ENCODE measurements around the gene PDIK1L.

The PDIK1L gene

DNA sequence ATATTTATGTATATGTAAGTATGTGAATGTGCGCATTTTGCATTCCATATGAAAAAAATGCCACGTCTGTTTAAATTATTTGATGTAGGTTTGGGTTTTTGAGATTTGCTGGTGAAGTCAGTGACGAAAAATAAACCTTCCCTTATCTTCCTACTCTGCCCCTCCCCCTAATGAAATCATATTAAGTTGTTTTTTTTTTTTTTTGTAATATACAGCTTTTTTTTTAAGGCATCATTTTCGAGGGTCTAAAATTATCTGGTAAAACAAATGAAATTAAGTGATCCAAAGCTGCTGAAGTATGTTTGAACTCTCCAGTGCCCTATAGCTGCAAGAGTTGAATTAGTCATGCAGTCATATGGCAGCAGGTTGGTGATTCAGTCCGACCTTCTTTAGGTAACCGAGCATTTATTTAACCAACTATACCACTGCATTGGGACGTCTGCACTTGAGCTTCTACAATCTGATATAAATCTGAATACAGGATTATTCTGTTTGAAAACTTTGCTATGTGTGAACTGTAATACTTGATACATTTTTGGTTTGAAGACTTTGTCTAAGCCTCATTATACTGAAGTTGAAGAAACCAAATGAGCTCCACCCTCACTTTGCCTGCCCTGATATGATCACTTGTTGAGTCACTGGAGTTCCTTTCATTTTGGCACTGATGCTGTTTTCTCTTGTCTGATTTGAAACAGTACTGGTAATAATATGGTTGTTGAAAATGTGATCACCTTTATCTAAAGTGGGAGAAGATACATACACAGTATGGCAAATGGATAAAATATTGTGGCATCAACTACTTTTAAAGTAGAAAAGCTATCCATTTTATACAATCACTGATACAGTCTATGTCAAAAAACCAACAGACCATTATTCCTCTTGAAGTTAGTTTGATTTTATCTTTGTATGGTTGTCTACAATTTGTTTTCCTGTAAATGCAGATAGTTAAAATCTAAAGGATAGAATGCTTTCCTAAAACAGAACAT is 11.7 kb downstream of the PDIK1L start:
- DNase-seq (ENCODE audit: low read depth in 2 of 2): no peak

DNA sequence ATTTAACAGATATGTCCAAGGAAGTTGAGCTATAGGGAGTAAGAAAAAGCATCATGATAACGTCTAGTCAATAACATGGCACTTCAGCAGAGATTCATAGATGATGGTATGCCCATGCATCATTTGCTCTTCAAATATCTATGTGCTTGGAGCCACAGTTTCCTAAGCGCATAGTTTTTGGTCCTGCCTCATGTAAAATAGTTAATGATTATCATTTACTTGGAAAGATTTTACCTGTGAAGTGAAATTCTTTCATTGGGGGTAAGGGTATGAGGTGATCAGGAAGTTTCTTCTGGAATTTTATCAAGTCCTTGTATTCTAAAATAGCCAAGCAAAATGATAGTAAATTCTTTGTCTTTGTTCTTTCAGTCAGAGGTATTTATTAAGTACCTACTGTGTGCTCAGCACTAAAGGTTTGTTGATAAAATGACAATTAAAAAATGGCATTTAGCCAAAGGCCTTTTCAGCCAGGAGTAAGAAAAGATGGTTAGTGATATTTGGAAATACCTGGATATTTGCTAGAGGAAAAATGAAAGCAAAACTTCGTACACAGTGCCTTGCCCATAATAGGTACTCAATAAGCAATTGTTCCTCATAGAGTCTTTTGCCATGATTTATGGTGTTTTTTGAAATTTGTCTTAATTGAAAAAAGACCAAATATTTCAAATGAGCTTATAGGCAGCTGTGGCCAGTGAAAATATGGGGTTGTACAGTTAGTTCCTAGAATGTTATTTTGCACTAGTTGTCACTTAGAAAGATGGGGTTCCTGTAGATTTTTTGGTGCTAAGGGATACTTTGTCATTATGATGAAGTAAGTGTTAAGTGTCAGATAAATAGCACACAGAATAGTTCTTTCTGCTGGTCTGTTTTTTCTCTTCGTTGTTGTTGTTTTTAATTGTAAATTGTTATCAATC is 13.1 kb downstream of the PDIK1L start:
- DNase-seq (ENCODE audit: low read depth in 2 of 2): no peak

DNA sequence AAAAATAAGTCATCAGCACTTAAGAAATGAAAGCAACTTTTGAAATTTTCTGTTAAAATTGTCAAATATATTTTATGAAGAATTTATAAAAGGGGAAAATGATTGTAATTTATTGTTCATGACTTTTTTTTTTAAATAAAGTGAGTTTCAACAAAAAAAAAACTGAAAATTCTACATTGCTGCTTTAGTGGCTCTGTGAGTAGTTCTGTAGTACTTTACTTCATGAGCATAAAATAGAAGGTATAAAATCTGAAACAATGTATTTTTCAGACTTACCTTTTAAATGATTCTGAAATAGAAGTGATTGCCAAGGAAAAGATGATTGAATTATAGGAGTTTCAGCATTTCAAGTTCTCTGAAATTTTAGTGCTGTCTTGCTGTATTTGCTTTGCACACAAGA is 13.8 kb downstream of the PDIK1L start:
- no peak for DNase-seq (ENCODE audit: low read depth in 2 of 2)

DNA sequence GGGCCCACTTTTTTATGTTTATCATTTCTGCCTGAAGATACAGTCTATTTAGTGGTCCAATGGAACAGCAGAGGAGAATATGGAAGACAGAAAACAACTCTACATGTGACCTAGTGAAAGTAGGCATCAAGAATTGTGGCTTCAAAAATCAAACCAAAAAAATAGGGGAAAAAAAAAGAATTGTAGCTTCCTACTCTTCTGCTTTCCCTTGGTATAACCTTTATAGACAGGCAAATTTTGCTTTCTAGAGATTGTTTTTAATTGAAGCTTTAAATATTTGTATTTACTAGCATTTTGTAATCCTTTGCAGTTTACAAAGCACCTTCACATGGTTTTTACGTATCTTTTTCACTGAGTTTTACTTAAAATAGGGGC is 14.3 kb downstream of the PDIK1L start:
- no peak for DNase-seq (ENCODE audit: low read depth in 2 of 2)

DNA sequence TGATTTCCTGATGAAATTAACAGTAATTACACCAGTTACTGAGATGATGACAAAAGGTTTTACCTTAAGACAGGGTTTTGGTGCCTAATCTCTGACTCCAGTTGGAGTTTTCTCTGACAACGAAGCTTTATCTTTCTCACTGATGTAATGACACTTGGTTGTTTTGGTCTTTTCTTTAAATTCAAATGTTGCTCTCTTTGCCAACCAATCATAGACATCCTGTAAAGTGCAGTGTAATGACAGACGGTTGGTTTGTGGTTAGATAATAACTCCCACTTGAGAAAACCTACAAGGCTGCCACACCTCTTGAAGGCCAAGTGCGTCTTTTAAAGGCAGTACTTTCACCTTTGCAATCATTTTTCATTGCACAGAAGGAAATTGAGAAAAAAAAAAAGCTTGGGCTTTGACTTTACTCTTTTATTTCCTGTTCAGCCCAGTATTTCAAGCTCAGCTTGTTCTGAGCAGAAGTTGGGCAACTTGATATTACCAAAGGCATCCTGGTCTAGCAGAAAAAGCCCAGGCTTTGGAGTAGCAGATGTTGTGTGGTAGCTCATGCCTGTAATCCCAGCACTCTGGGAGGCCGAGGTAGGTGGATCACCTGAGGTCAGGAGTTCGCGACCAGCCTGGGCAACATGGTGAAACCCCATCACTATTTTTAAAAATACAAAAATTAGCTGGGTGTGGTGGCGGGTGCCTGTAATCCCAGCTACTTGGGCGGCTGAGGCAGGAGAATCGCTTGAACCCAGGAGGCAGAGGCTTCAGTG is 14.9 kb downstream of the PDIK1L start:
- DNase-seq (ENCODE audit: low read depth in 2 of 2): no peak

DNA sequence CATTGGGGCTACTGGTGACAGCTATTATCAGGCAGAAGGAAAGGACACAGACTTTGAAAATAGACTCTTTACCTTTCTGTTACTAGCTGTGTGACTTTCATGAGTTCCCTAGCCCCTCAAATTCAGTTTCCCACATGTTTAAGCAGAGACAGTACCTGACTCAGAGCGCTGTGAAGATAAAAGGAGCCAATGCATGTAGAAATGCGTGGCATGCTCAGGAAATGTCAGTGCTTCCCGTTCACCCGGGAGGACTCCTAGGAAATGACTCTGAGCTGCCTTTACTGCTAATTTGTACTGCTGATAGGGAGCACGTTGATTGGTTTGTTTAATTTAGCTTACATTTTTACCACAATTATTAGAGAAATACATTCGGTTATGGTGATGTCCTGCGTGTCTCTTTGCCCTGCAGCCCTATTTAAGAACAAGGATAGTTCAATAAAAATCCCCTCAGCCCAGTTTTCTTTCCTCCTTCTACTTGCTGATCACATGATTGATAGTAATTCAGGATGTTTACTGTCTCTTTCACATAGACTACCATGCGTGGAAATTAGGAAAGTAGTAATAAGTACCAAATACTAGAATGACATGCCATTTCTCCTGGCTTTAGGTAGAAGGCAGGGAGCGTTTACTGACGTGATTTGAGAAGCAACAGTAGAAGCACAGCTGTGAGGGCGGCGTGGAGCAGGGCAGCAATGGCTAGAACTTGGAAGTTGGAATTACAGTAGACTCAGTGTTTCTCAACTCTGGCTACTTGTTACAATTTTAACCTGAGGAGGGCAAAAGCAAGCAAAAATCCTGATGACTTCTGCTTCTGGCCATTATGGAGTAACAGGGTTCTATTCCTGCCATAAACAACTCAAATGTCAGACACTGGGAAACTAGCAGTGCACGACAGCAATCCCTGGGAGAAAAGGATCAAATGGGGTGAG is 15.9 kb downstream of the PDIK1L start:
- DNase-seq (ENCODE audit: low read depth in 2 of 2): no peak

DNA sequence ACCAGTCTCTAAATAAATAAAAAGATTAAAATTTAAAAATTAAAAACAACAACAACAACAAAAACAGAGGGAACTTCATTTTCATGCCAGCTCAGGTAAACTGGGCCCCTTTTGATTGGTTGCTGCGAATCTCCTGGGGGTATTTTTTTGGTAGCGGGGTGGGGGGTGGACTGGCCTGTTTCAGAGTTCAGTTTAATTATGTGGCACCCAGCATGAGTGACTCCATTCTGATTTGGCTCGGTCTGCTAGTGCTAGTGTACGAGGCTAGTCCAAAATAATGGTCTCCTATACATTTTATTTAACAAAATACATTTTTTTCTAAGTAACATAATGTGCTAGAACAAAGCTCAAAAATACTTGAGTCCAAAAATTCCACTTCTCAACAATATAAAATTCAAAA is 18.2 kb downstream of the PDIK1L start:
- no peak for DNase-seq (ENCODE audit: low read depth in 2 of 2)

DNA sequence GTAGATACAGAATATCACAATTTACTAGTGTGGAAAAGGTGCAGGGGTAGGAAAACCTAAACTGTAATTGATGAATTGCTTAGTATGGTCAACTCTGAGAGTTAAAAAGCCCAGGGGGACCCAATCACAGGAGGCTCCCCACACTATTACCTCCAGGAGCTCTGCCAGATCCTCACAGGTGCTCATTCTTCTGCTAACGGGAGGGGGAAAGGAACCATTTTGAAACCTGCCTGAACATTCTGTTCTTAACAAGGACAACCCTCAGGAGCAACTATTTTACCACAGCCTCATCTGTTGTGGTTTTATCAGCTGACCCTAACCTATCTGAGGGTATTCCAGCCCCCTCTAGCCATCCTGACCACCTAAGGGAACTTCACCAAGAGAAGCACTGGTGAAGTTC is 19.1 kb downstream of the PDIK1L start:
- DNase-seq (ENCODE audit: low read depth in 2 of 2): no peak

DNA sequence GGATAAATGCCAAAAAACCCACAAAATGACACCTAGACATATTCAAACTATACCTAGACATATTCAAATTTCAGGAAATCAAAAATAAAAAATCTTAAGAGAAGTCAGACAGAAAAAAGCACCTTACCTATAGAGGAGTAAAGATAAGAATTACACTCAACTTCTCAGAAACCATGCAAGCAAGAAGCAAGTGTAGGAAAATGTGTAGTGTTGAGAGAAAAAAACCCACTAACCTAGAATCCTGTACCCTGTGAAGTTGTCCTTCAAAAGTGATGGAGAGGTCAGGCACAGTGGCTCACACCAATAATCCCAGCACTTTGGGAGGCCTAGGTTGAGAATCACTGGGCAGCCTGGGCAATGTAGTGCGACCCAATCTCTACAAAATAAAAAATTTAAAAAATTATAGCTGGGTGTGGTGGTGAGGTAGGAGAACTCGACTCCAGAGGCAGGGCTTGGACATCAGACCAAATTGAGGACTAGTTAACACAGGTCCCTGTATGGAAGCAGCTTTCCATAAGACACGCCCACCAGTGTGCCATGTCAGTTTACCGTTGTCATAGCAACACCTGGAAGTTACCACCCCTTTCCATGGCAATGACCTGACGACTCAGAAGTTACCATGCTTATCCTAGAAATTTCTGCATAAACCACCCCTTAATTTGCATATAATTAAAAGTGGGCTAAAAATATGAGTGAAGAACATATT is 20.7 kb downstream of the PDIK1L start:
- DNase-seq (ENCODE audit: low read depth in 2 of 2): no peak

DNA sequence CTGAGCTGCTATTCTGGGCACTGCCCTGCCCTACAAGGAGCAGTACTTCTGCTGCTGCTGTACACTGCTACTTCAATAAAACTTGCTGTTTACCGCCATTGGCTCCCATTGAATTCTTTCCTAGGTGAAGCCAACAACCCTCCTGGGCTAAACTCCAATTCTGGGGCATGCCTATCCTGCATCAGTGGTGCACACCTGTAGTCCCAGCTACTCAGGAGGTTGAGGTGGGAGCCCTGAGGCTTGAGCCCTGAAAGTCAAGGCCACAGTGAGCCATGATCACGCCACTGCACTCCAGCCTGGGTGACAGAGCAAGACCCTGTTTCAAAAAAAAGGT is 21.2 kb downstream of the PDIK1L start:
- no peak for DNase-seq (ENCODE audit: low read depth in 2 of 2)

DNA sequence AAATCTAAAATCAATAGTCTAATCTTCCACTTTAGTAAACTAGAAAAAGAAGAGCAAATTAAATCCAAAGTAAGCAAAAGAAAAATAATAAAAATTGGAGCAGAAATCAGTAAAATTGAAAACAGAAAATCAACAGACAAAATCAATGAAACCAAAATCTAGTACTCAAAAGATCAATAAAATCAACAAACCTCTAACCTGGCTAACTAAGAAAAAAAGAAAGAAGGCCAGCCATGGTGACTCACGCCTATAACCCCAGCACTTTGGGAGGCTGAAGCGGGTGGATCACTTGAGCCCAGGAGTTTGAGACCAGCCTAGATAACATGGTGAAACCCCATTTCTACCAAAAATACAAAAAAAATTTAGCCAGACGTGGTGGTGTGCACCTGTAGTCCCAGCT is 22.8 kb downstream of the PDIK1L start:
- no peak for DNase-seq (ENCODE audit: low read depth in 2 of 2)

DNA sequence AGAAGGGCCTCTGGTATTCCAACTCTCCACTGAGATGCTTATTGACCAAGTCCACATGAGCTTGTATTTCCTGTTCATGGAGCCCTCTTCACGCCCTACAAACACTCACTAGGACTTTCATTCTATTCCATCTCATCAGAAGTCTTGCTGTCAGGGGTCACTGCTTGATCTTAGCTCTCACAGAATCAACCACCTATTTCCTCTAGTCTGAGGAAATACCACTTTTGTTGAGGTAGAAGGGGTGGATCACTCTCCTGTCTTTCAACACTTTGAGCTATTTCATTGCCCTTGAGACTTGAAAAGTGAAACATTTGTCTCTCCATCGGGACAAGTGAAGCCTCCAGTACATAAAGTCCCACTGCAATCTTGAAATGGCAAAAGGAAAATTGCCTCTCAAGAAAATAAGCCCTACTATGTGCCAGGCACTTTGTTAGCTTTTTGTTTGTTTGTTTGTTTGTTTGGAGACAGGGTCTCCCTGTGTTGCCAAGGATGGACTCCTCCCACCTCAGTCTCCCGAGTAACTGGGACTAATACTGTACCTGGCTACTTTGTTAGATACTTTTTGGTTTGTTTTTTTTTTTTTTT is 27.4 kb downstream of the PDIK1L start:
- DNase-seq (ENCODE audit: low read depth in 2 of 2): no peak

DNA sequence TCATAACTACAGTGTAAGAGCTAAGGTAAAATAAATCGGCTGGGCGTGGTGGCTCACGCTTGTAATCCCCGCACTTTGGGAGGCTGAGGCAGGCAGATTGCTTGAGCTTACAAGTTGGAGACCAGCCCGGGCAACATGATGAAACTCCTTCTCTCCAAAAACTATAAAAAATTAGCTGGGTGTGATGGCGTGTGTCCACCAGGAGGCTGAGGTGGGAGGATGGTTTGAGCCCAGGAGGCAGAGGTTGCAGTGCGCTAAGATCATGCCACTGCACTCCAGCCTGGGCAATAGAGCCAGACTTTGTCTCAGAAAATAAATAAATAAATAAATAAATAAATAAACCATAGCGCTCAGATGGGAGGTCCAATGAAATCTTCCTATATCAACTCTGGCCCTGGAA is 30.5 kb downstream of the PDIK1L start:
- no peak for DNase-seq (ENCODE audit: low read depth in 2 of 2)

DNA sequence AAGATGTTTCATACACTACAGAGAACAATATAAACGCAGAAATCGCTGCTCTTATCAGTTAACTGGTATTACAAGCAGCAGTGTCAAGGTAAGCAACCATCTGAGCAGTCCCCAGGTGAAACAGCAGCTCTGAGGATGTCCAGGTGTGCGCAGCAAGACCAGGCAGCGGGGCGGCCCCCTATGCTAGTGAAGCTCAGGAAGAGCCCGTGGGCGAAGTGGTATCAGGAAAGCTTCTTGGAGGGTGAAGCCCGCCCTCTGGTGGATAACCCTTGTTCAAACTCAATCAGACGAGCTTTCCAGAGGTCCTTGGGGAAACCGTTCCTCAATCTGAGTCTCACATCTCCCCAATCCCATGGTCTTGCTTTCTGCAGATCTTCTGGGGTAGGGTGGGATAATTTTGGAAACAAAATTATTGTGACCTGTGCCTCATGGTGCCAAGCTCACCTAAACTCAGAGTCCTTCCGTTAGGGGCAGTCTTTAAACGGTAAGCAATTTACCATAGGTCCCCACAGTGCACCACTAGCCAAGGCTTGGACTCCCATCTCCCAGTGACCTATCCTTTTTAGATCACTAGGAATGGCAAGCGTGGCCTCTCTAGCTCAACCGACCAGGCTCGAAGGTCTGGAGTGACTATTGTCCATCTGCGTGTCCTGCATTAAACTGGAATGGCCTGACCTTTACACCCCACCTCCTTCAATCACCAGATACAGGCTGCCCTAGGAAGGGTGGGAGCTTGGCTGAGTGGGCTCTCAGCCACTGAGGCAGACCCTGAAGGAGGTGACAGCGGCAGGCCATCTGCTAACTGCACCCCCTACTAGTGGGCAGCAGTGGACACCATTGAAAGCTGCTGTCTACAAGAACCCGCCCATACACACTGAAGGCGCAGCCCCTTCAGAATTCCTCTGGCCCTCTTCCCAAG is 33.7 kb downstream of the PDIK1L start:
- DNase-seq (ENCODE audit: low read depth in 2 of 2): peak; percentile 33 to 68

DNA sequence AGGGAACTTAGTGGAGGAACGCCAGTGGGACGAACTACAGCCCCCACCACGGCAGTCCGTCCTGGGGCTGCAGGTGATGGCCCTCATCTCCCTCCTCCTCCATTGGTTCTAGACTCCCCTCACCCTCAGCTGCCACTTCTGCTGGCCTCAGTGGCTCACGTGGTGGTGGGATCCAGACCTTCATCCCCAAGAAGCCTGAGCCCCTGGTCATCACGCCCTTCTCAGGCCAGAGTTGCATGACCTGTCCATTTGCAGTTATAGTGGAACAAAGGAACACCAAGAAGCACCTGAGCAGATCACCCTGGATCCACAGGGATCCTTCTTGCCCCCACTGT is 34.3 kb downstream of the PDIK1L start:
- DNase-seq (ENCODE audit: low read depth in 2 of 2): no peak

DNA sequence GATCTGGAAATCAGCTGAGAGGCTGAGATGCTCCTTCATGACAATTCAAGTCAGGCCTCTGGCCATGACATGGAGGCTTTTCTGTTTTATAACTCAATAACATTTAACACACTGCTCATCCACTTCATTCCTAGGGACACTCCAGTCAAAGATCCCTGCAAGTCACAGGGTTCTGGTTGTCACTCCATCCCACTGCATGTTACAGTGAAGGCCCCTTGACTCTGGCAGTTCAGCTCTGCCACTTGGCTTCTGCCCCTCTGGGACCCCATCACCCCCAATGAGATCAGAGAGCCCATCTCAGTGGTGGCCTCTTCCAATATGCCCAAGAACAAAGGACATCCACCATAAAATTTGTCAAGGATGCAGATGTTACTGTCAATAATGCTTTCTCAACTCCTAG is 37.3 kb downstream of the PDIK1L start:
- DNase-seq (ENCODE audit: low read depth in 2 of 2): no peak

DNA sequence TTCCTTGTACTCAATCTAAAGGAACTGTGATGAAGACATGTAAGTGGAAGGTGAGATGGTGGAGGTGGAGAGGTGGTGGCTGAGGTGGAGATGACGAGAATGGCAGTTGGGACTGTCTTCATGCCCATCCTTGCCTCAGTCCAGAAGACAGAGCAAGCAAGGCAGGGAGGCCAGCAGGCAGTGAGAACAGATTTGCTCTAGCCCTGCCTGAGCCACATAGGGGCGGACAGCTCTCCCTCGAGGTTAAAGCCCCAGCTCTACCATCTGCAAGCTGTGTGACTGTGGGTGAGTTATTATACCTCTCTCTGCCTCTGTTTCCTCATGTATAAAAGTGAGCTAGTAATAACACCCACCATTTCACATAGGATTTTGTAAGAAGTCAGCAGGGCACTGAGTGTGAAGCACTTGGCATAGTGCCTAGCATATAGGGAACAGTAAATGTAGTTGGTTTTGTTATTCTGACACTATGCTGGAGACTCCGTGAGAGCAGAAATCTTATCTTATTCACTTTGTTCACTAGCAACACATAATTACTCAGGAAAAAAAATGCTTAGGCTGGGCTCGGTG is 42.4 kb downstream of the PDIK1L start:
- DNase-seq (ENCODE audit: low read depth in 2 of 2): no peak

DNA sequence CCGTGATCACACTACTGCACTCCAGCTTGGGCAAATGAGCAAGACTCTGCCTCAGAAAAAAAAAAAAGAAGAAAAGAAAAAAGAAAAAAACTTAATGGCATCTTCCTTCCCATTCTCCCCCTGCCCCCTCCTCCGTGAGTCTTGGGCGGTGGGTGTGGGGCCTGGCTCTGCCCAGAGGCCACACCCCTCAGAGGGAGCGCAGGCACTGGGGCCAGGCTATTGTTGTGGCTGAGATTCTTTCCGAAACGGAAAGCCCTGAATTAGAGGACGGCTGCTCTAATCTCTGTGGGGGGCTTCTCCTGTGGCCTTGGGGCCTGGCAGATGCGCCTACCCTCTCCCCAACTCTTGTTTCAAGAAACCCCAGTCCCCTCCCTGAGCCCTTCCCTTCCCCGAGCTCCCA is 43.1 kb downstream of the PDIK1L start:
- DNase-seq (ENCODE audit: low read depth in 2 of 2): no peak

Measured in stimulated activated CD4-positive, alpha-beta T cell treated with anti-CD3 and anti-CD28 coated beads, Interleukin-12 subunit alpha, Interleukin-12 subunit beta, amount 100 ng/mL, for 24 hours (primary cell).